AG10803 (cell line): Measurements from ENCODE around the gene EGFL8.

ENCODE experiments used
- DNase-seq: peaks from one replicate; pipeline ENCODE4 v3.0.0; 2010; ENCODE audit warnings: low read depth
- H3K4me3 ChIP-seq: 2 replicates; pipeline ENCODE4 v1.5.1; 2011; ENCODE audit warnings: mild to moderate bottlenecking, low read length, control low read depth
- TF ChIP-seq, protein P1 (sequence below): conservative IDR thresholded peaks from 2 replicates; pipeline ENCODE4 v1.5.1; 2011; ENCODE audit warnings: mild to moderate bottlenecking, low read length, control low read depth, inconsistent platforms

Gene EGFL8

DNA sequence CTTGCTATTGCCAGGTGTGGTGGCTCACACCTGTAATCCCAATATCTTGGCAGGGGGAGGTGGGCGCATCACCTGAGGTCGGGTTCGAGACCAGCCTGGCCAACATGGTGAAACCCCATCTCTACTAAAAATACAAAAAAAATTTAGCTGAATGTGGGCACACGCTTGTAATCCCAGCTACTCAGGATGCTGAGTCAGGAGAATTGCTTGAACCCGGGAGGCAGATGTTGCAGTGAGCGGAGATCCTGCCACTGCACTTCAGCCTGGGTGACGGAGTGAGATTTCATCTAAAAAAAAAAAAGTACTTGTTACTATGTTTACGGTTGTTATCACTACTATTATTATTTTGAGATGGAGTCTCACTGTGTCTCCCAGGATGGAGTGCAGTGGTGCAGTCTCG is 7.5 kb upstream of the EGFL8 start:
- H3K4me3 ChIP-seq, result no peak overlapping the region
- TF ChIP-seq, protein P1, sequence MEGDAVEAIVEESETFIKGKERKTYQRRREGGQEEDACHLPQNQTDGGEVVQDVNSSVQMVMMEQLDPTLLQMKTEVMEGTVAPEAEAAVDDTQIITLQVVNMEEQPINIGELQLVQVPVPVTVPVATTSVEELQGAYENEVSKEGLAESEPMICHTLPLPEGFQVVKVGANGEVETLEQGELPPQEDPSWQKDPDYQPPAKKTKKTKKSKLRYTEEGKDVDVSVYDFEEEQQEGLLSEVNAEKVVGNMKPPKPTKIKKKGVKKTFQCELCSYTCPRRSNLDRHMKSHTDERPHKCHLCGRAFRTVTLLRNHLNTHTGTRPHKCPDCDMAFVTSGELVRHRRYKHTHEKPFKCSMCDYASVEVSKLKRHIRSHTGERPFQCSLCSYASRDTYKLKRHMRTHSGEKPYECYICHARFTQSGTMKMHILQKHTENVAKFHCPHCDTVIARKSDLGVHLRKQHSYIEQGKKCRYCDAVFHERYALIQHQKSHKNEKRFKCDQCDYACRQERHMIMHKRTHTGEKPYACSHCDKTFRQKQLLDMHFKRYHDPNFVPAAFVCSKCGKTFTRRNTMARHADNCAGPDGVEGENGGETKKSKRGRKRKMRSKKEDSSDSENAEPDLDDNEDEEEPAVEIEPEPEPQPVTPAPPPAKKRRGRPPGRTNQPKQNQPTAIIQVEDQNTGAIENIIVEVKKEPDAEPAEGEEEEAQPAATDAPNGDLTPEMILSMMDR, result no peak
- DNase-seq, result no peak

DNA sequence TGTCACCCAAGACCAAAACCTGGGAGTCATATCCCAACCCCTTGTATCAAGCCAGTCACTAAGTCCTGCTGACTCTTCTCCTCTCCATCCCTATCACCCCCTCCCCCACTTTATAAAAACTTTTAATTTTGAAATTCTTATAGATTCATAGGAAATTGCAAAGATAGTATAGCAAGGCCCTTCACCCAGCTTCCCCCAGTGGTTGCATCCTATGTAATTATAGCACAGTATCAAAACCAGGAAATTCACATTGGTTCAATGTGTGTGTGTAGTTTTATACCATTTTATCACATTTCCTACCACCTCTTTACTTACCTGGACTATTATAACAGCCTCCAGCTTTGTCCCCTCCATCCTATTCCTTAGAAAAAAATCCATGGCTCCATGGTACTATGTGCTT is 6.3 kb upstream of the EGFL8 start:
- DNase-seq, result no peak
- TF ChIP-seq, protein P1, result no peak
- H3K4me3 ChIP-seq, result no peak overlapping the region

DNA sequence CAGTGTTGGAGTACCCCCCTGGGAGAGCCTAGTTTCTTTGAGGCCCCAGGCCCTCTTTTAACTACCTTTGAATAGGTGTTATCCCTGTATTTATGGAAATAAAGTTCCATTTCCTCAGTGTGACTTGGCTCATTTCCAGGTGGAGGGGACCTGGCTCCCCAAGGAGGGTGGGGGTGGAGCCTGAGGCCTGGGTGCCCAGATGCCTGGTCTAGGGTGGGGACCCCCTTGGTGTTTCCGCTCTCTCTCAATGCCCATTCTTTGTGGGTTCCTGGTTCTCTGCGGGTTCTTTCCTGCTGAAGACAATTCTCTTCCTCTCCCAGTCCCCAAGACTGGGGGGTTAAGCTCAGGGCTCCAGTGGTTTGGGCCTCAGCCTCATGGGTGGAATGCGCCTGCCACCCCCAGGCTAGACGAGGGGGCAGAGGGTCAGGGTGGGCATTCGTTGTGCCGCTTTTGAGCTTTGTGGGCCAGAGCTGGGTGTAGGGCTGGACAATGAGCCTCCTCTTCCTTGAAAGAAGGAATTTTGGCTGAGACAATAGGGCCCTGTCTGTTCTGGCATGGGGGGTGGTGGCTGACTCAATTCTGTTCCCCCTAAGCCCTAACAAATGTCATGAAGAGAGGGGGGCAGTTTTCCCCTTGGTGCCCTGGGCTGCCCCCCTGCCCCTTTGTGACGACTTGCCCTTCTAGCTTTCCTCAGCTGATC is 686 bp upstream of the EGFL8 start:
- TF ChIP-seq, protein P1, result no peak
- no peak for DNase-seq
- H3K4me3 ChIP-seq, result no peak overlapping the region

DNA sequence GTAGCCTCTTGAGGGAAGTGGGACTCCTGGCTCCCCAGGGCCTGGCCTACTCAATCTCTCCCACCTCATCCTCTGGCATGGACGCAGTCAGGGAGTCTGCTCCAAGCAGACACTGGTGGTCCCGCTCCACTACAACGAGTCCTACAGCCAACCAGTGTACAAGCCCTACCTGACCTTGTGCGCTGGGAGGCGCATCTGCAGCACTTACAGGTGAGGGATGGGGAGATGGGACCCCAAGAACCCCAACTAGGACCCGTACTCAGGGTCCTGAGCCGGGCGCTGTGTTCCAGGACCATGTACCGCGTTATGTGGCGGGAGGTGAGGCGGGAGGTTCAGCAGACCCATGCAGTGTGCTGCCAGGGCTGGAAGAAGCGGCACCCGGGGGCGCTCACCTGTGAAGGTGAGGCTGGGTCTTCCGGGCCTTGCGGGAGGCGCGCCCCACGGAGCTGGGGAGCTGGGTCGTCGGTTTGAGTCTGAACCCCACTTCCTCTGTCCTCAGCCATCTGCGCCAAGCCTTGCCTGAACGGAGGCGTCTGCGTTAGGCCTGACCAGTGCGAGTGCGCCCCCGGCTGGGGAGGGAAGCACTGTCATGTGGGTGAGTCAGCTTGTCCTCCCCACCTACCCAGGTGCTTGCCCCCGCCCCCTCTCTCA is 2.1 kb downstream of the EGFL8 start:
- no peak overlapping the region for H3K4me3 ChIP-seq
- no peak for DNase-seq
- TF ChIP-seq, protein P1, result no peak

DNA sequence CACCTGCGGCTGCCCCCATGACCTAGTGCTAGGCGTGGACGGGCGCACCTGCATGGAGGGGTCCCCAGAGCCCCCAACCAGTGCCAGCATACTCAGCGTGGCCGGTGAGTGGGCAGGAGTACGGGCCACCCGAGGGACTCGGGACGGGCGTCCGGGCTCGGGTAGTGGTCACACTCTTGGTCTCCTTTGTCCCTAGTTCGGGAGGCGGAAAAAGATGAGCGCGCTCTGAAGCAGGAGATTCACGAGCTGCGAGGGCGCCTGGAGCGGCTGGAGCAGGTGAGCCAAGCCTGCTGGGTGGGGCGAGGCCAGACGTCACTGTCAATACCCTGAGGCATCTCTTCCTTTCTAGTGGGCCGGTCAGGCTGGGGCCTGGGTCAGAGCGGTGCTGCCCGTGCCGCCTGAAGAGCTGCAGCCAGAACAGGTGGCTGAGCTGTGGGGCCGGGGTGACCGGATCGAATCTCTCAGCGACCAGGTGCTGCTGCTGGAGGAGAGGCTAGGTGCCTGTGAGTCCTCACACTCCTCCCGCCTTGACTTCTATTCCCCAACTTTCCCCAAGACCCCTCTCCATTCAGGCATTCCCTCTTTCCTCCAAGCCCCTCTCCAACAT is 2.9 kb downstream of the EGFL8 start:
- no peak overlapping the region for H3K4me3 ChIP-seq
- DNase-seq, result no peak
- TF ChIP-seq, protein P1, result no peak

DNA sequence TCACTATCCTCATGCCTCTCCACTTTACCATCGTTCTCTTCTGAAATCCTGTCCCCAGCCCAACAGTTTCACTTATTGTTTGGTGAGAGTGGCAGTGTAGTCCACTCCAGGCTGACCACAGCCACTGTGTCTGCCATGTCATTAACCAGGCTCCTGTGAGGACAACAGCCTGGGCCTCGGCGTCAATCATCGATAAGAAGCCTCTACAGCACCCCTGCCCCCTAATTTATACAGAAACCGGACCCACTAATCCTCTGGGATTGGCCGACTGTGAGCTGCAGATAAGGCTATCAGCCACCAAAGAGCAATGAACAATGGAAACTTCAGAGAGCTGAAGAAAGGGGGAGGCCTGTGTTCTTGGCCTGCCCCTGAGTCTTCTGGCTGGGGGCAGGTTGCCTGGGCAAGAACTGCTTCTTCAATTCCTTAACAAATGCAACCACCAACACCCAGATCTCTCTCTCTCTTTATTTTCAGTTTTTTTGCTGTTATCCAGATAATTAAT is 3.4 kb downstream of the EGFL8 start:
- TF ChIP-seq, protein P1, result no peak
- no peak for DNase-seq
- H3K4me3 ChIP-seq, result no peak overlapping the region
